Measurements from ENCODE around the gene TENM3.

TENM3 gene

GRCh38 chr4:182258441-182259000, 15.3 kb downstream of the TENM3 start:
- Histone ChIP-seq H3K9me3 (ENCODE audit: insufficient read depth, low read length, severe bottlenecking) (no peaks in the 10 kb centered on the region), H4K20me1 (ENCODE audit: insufficient read depth, low read length) (no peaks in the 10 kb centered on the region), H3K4me2 (ENCODE audit: insufficient read depth, low read length) (no peak overlapping the region), H2AFZ (ENCODE audit: low read depth, low read length) (no peak overlapping the region), H3K9ac (ENCODE audit: low read depth, low read length) (no peak overlapping the region), H3K4me3 (ENCODE audit: low read depth in 1 of 2, low read length in 2 of 2) (no peak overlapping the region), H3K4me1 (ENCODE audit: insufficient read depth, low read length) (no peaks in the 10 kb centered on the region), H3K27ac (ENCODE audit: low read length) (no peak overlapping the region), H3K79me2 (ENCODE audit: insufficient read depth, low read length) (no peaks in the 10 kb centered on the region), H3K36me3 (ENCODE audit: insufficient read depth, low read length) (no peaks in the 10 kb centered on the region), H3K27me3 (ENCODE audit: insufficient read depth, low read length, poor library complexity) (no peaks in the 10 kb centered on the region)
- TF ChIP-seq EZH2 (IDR thresholded peaks at IDR 0.05; ENCODE audit: borderline replicate concordance, low read depth, low read length, severe bottlenecking) (no peak), CTCF (IDR thresholded peaks at IDR 0.05; ENCODE audit: borderline replicate concordance, extremely low read depth, low read length, poor library complexity, severe bottlenecking) (no peak)
- ATAC-seq (ENCODE audit: insufficient read depth, low read depth) = no peak
- no peak for DNase-seq

DNA sequence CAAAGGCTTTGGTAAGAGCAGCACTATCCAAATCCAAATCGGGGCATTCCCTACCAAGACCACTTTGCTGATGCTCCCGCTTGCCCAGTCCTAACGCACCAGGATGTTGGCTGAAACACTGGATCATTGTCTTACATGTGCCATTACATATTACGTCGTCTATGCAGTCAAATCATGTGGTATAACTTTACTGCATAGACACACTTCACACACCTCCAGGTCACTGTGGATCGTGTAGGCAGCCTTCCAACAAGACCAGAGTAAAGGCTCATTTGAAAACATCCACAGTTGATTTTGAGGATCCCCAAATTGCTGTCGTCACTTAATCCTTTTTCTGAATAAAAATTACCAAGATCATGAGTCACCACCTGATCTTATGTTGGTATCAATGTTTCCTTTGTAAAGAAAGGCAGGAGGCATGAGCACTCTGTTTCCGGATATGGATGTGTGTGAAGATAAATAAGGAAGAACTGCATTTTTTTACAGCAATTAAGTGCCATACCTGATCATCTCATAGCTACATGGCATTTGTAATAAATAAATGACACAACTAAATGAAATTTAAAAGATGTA, 18.5 kb downstream of the TENM3 start:
- no peaks in the 10 kb centered on the region for H3K9me3 ChIP-seq (ENCODE audit: insufficient read depth, low read length, severe bottlenecking)
- no peak overlapping the region for H3K9ac ChIP-seq (ENCODE audit: low read depth, low read length)
- no peak overlapping the region for H3K4me2 ChIP-seq (ENCODE audit: insufficient read depth, low read length)
- H3K36me3 ChIP-seq (ENCODE audit: insufficient read depth, low read length) = no peaks in the 10 kb centered on the region
- no peaks in the 10 kb centered on the region for H3K79me2 ChIP-seq (ENCODE audit: insufficient read depth, low read length)
- DNase-seq (no peak), ATAC-seq (ENCODE audit: insufficient read depth, low read depth) (no peak)
- H3K27me3 ChIP-seq (ENCODE audit: insufficient read depth, low read length, poor library complexity) = no peaks in the 10 kb centered on the region
- TF ChIP-seq CTCF (IDR thresholded peaks at IDR 0.05; ENCODE audit: borderline replicate concordance, extremely low read depth, low read length, poor library complexity, severe bottlenecking) = no peak
- TF ChIP-seq EZH2 (IDR thresholded peaks at IDR 0.05; ENCODE audit: borderline replicate concordance, low read depth, low read length, severe bottlenecking) = no peak
- H2AFZ ChIP-seq (ENCODE audit: low read depth, low read length) = no peak overlapping the region
- H3K4me3 ChIP-seq (ENCODE audit: low read depth in 1 of 2, low read length in 2 of 2) = no peak overlapping the region
- no peaks in the 10 kb centered on the region for H4K20me1 ChIP-seq (ENCODE audit: insufficient read depth, low read length)
- no peaks in the 10 kb centered on the region for H3K4me1 ChIP-seq (ENCODE audit: insufficient read depth, low read length)
- H3K27ac ChIP-seq (ENCODE audit: low read length) = no peak overlapping the region

GRCh38 chr4:182263562-182263961, 20.4 kb downstream of the TENM3 start:
- H2AFZ ChIP-seq (ENCODE audit: low read depth, low read length) = no peak overlapping the region
- H3K79me2 ChIP-seq (ENCODE audit: insufficient read depth, low read length) = no peaks in the 10 kb centered on the region
- DNase-seq = no peak
- H3K9me3 ChIP-seq (ENCODE audit: insufficient read depth, low read length, severe bottlenecking) = no peaks in the 10 kb centered on the region
- H3K36me3 ChIP-seq (ENCODE audit: insufficient read depth, low read length) = no peaks in the 10 kb centered on the region
- no peaks in the 10 kb centered on the region for H4K20me1 ChIP-seq (ENCODE audit: insufficient read depth, low read length)
- no peak overlapping the region for H3K27ac ChIP-seq (ENCODE audit: low read length)
- H3K4me3 ChIP-seq (ENCODE audit: low read depth in 1 of 2, low read length in 2 of 2) = no peak overlapping the region
- ATAC-seq (ENCODE audit: insufficient read depth, low read depth) = no peak
- TF ChIP-seq CTCF (IDR thresholded peaks at IDR 0.05; ENCODE audit: borderline replicate concordance, extremely low read depth, low read length, poor library complexity, severe bottlenecking) (no peak), EZH2 (IDR thresholded peaks at IDR 0.05; ENCODE audit: borderline replicate concordance, low read depth, low read length, severe bottlenecking) (no peak)
- no peak overlapping the region for H3K4me2 ChIP-seq (ENCODE audit: insufficient read depth, low read length)
- H3K27me3 ChIP-seq (ENCODE audit: insufficient read depth, low read length, poor library complexity) = no peaks in the 10 kb centered on the region
- H3K9ac ChIP-seq (ENCODE audit: low read depth, low read length) = no peak overlapping the region
- H3K4me1 ChIP-seq (ENCODE audit: insufficient read depth, low read length) = no peaks in the 10 kb centered on the region
